Astrocyte (in vitro differentiated cells and primary cell): ENCODE results near the gene SAP30BP. TPM values are rescaled to one million over a fixed set of nuclear protein-coding genes. Genes with fewer than 3 reads are reported as not detected.

Source experiments
- DNase-seq: peaks from one replicate; pipeline ENCODE4 v3.0.0-alpha.2; 2010; ENCODE audit warnings: low read depth
- FAIRE-seq: peaks from 2 replicates; lab custom pipeline; 2011; peaks lifted over from hg19 to GRCh38; lab: Jason Lieb, UNC
- H2AFZ ChIP-seq: 2 replicates; pipeline ENCODE4 v1.6.0; 2012; ENCODE audit warnings: low read depth, low read length, inconsistent platforms
- H3K27ac ChIP-seq: 2 replicates; pipeline ENCODE4 v1.5.1; 2011; ENCODE audit warnings: low read depth, low read length, inconsistent platforms
- H3K27me3 ChIP-seq: 2 replicates; pipeline ENCODE4 v1.6.0; 2011; ENCODE audit warnings: low read length, inconsistent platforms; ENCODE audit not compliant: insufficient read depth
- H3K36me3 ChIP-seq: 2 replicates; pipeline ENCODE4 v1.5.1; 2011; ENCODE audit warnings: low read length, inconsistent platforms; ENCODE audit not compliant: insufficient read depth
- H3K4me1 ChIP-seq: 2 replicates; pipeline ENCODE4 v1.5.1; 2011; ENCODE audit warnings: low read length, inconsistent platforms; ENCODE audit not compliant: insufficient read depth
- H3K4me2 ChIP-seq: 2 replicates; pipeline ENCODE4 v1.6.0; 2012; ENCODE audit warnings: low read length, inconsistent platforms
- H3K4me3 ChIP-seq: 2 replicates; pipeline ENCODE4 v1.5.1; 2011; ENCODE audit warnings: low read depth, mild to moderate bottlenecking, low read length, inconsistent platforms; ENCODE audit not compliant: insufficient read depth
- H3K79me2 ChIP-seq: 2 replicates; pipeline ENCODE4 v1.6.0; 2012; ENCODE audit warnings: mild to moderate bottlenecking, low read length, inconsistent platforms; ENCODE audit not compliant: insufficient read depth
- H3K9ac ChIP-seq: 2 replicates; pipeline ENCODE4 v1.6.0; 2012; ENCODE audit warnings: mild to moderate bottlenecking, low read length, inconsistent platforms
- H3K9me3 ChIP-seq: 2 replicates; pipeline ENCODE4 v1.5.1; 2012; ENCODE audit warnings: low read depth, mild to moderate bottlenecking, low read length, inconsistent platforms; ENCODE audit not compliant: insufficient read depth
- H4K20me1 ChIP-seq: 2 replicates; pipeline ENCODE4 v1.6.0; 2012; ENCODE audit warnings: low read length, inconsistent platforms; ENCODE audit not compliant: insufficient read depth
- H3K27ac Mint-ChIP-seq: one replicate; pipeline ENCODE4 v1.8.0; 2021; ENCODE audit warnings: mild to moderate bottlenecking, mixed read lengths; ENCODE audit not compliant: unreplicated experiment
- H3K27me3 Mint-ChIP-seq: one replicate; pipeline ENCODE4 v1.8.0; 2021; ENCODE audit warnings: low read depth, mixed read lengths; ENCODE audit not compliant: unreplicated experiment
- H3K36me3 Mint-ChIP-seq: one replicate; pipeline ENCODE4 v1.8.0; 2021; ENCODE audit warnings: low read depth, mixed read lengths; ENCODE audit not compliant: unreplicated experiment
- H3K4me1 Mint-ChIP-seq: one replicate; pipeline ENCODE4 v1.8.0; 2021; ENCODE audit warnings: low read depth, mixed read lengths; ENCODE audit not compliant: unreplicated experiment
- H3K4me3 Mint-ChIP-seq: one replicate; pipeline ENCODE4 v1.8.0; 2021; ENCODE audit warnings: mild to moderate bottlenecking, moderate library complexity, mixed read lengths; ENCODE audit not compliant: unreplicated experiment
- H3K9me3 Mint-ChIP-seq: one replicate; pipeline ENCODE4 v1.8.0; 2021; ENCODE audit warnings: mild to moderate bottlenecking, mixed read lengths; ENCODE audit not compliant: unreplicated experiment
- CTCF ChIP-seq: IDR thresholded peaks from 2 replicates; pipeline ENCODE4 v1.5.1; 2011; ENCODE audit warnings: low read depth, mild to moderate bottlenecking, inconsistent platforms, low read length, moderate library complexity; ENCODE audit not compliant: insufficient read depth
- EZH2 ChIP-seq: IDR thresholded peaks from 2 replicates; pipeline ENCODE4 v1.6.1; 2012; ENCODE audit warnings: mild to moderate bottlenecking, low read length, inconsistent platforms; ENCODE audit not compliant: insufficient read depth
- total RNA-seq: library from RNA; stranded (reverse); gene quantifications from 2 replicates; pipeline ENCODE4 v1.2.1, GENCODE V29; 2021

The SAP30BP gene
- total RNA-seq, 1 donor from 2014 or later: 99.2 TPM

GRCh38 chr17:75695141-75695829 lies 28.1 kb downstream of the SAP30BP start:
- Histone ChIP-seq H3K9me3 (no peaks in the 10 kb centered on the region), H3K27ac (peak overlapping the region; percentile 52), H3K4me1 (peaks cover 81% of the 10 kb centered on the region), H3K4me3 (no peak overlapping the region), H4K20me1 (peaks cover 12% of the 10 kb centered on the region), H3K9ac (peak overlapping the region; percentile 5), H3K36me3 (peaks cover 12% of the 10 kb centered on the region), H3K4me2 (peak overlapping the region; percentile 78), H2AFZ (no peak overlapping the region), H3K27me3 (no peaks in the 10 kb centered on the region), H3K79me2 (peaks cover 54% of the 10 kb centered on the region)
- Mint-ChIP-seq H3K4me1 (peaks cover 63% of the 10 kb centered on the region), H3K9me3 (no peaks in the 10 kb centered on the region), H3K27ac (peak overlapping the region; percentile 36), H3K4me3 (peak overlapping the region; percentile 6), H3K36me3 (peaks cover 42% of the 10 kb centered on the region), H3K27me3 (no peaks in the 10 kb centered on the region)
- TF ChIP-seq EZH2 (no peak), CTCF (no peak)
- FAIRE-seq (no peak), DNase-seq (peak; percentile 72)

GRCh38 chr17:75695830-75696271 lies 28.7 kb downstream of the SAP30BP start:
- no peak overlapping the region for H2AFZ ChIP-seq
- Mint-ChIP-seq H3K4me1 (peaks cover 67% of the 10 kb centered on the region), H3K9me3 (no peaks in the 10 kb centered on the region), H3K27ac (no peak overlapping the region), H3K4me3 (no peak overlapping the region), H3K27me3 (no peaks in the 10 kb centered on the region), H3K36me3 (peaks cover 42% of the 10 kb centered on the region)
- H3K4me2 ChIP-seq: peak overlapping the region; percentile 0
- H3K27me3 ChIP-seq: no peaks in the 10 kb centered on the region
- no peak for FAIRE-seq
- peaks cover 13% of the 10 kb centered on the region for H3K36me3 ChIP-seq
- H3K9me3 ChIP-seq: no peaks in the 10 kb centered on the region
- no peak overlapping the region for H3K4me3 ChIP-seq
- peaks cover 48% of the 10 kb centered on the region for H3K79me2 ChIP-seq
- H3K4me1 ChIP-seq: peaks cover 82% of the 10 kb centered on the region
- peak overlapping the region; percentile 52 for H3K27ac ChIP-seq
- TF ChIP-seq EZH2: no peak
- no peak for TF ChIP-seq CTCF
- H4K20me1 ChIP-seq: peaks cover 12% of the 10 kb centered on the region
- no peak for DNase-seq
- no peak overlapping the region for H3K9ac ChIP-seq
